ENCODE results near the gene AGTRAP. TPM values are rescaled to one million over a fixed set of nuclear protein-coding genes. Genes with fewer than 3 reads are reported as not detected.

AGTRAP gene
- total RNA-seq, 1 donor from 2014 or later = 13.6 TPM

GRCh38 chr1:11704194-11704529, 31.8 kb upstream of the AGTRAP start:
- ATAC-seq (ENCODE audit: poor library complexity) (no peak), DNase-seq (no peak)
- intact Hi-C loops (cut with DNase I) = no loop called here

- intact Hi-C loops (cut with DNase I) = no loop called here
- ATAC-seq (ENCODE audit: poor library complexity) (no peak), DNase-seq (no peak)
Observed at GRCh38 chr1:11704691-11705475, 31.1 kb upstream of the AGTRAP start.

GRCh38 chr1:11705596-11705995, 30.3 kb upstream of the AGTRAP start:
- intact Hi-C loops (cut with DNase I) = no loop called here
- no peak for DNase-seq
- no peak for ATAC-seq (ENCODE audit: poor library complexity)

GRCh38 chr1:11706292-11706691, 29.6 kb upstream of the AGTRAP start:
- ATAC-seq (ENCODE audit: poor library complexity) (no peak), DNase-seq (no peak)
- intact Hi-C loops (cut with DNase I) = no loop called here

GRCh38 chr1:11707621-11708276, 28.2 kb upstream of the AGTRAP start:
- intact Hi-C loops (cut with DNase I) = no loop called here
- DNase-seq = peak; percentile 82
- ATAC-seq (ENCODE audit: poor library complexity) = peak; percentile 93

GRCh38 chr1:11708554-11709350, 27.2 kb upstream of the AGTRAP start:
- ATAC-seq (ENCODE audit: poor library complexity) = no peak
- intact Hi-C loops (cut with DNase I) = no loop called here
- no peak for DNase-seq

GRCh38 chr1:11711490-11711889, 24.4 kb upstream of the AGTRAP start:
- intact Hi-C loops (cut with DNase I) = no loop called here
- DNase-seq = no peak
- ATAC-seq (ENCODE audit: poor library complexity) = no peak

- ATAC-seq (ENCODE audit: poor library complexity) (no peak), DNase-seq (no peak)
- intact Hi-C loops (cut with DNase I) = no loop called here
Observed at GRCh38 chr1:11712285-11712684, 23.7 kb upstream of the AGTRAP start.

- ATAC-seq (ENCODE audit: poor library complexity) (no peak), DNase-seq (no peak)
- intact Hi-C loops (cut with DNase I) = no loop called here
Observed at GRCh38 chr1:11713095-11713494, 22.8 kb upstream of the AGTRAP start.

- no peak for DNase-seq
- intact Hi-C loops (cut with DNase I) = loop anchor here (5.0 kb wide), 1 partner anchor 63 kb away; the partner anchor contains the start of genes FBXO2 and FBXO44
- no peak for ATAC-seq (ENCODE audit: poor library complexity)
Observed at GRCh38 chr1:11714831-11715575, 20.9 kb upstream of the AGTRAP start.

GRCh38 chr1:11719313-11720032, 16.5 kb upstream of the AGTRAP start:
- intact Hi-C loops (cut with DNase I) = loop anchor here (5.0 kb wide), 1 partner anchor 67 kb away; the partner anchor contains the start of genes FBXO2 and FBXO44
- ATAC-seq (ENCODE audit: poor library complexity) (peak; percentile 88), DNase-seq (peak; percentile 90)

- no peak for DNase-seq
- no peak for ATAC-seq (ENCODE audit: poor library complexity)
- intact Hi-C loops (cut with DNase I) = no loop called here
Observed at GRCh38 chr1:11720033-11720376, 15.9 kb upstream of the AGTRAP start.

GRCh38 chr1:11720525-11720924, 15.4 kb upstream of the AGTRAP start:
- DNase-seq (no peak), ATAC-seq (ENCODE audit: poor library complexity) (no peak)
- intact Hi-C loops (cut with DNase I) = no loop called here

GRCh38 chr1:11721311-11721710, 14.6 kb upstream of the AGTRAP start:
- no peak for DNase-seq
- intact Hi-C loops (cut with DNase I) = no loop called here
- ATAC-seq (ENCODE audit: poor library complexity) = no peak

GRCh38 chr1:11722538-11722937, 13.4 kb upstream of the AGTRAP start:
- intact Hi-C loops (cut with DNase I) = no loop called here
- DNase-seq (no peak), ATAC-seq (ENCODE audit: poor library complexity) (no peak)

GRCh38 chr1:11725616-11726015, 10.3 kb upstream of the AGTRAP start:
- ATAC-seq (ENCODE audit: poor library complexity) (no peak), DNase-seq (no peak)
- intact Hi-C loops (cut with DNase I) = no loop called here

GRCh38 chr1:11727119-11727518, 8.8 kb upstream of the AGTRAP start:
- ATAC-seq (ENCODE audit: poor library complexity) = no peak
- intact Hi-C loops (cut with DNase I) = no loop called here
- no peak for DNase-seq

- intact Hi-C loops (cut with DNase I) = no loop called here
- no peak for ATAC-seq (ENCODE audit: poor library complexity)
Observed at GRCh38 chr1:11728126-11728806, 7.7 kb upstream of the AGTRAP start.

More at GRCh38 chr1:11728126-11728806, 7.7 kb upstream of the AGTRAP start:
- no peak for DNase-seq

All from Right ventricle myocardium superior (tissue), 1 donor.